HG03064 (cell line): Measurements from ENCODE around the gene C2.
"Not testable (repeated sequence)": the region's sequence is repeated elsewhere in the genome, so short reads cannot be mapped to it uniquely, and the experiment has no call there.

Source experiments
- ATAC-seq: cut with Tn5 transposase; IDR thresholded peaks from one replicate; pipeline ENCODE4 v1.9.1; 2021; ENCODE audit warnings: low read depth; ENCODE audit not compliant: unreplicated experiment

Gene C2

GRCh38 chr6:31972709-31973350, 45.3 kb downstream of the C2 start:
- ATAC-seq, result no peak

- not testable (repeated sequence) for ATAC-seq
Observed at GRCh38 chr6:31976065-31976464, 48.5 kb downstream of the C2 start.

- no peak for ATAC-seq
Observed at GRCh38 chr6:31977816-31978431, 50.4 kb downstream of the C2 start.

GRCh38 chr6:31978831-31979230, 51.3 kb downstream of the C2 start:
- no peak for ATAC-seq

- ATAC-seq, result no peak
Observed at GRCh38 chr6:31979238-31979898, 51.9 kb downstream of the C2 start.

- ATAC-seq, result not testable (repeated sequence)
Observed at GRCh38 chr6:31980195-31980876, 52.8 kb downstream of the C2 start.

GRCh38 chr6:31980998-31981397, 53.5 kb downstream of the C2 start:
- ATAC-seq, result not testable (repeated sequence)

- not testable (repeated sequence) for ATAC-seq
Observed at GRCh38 chr6:31981744-31982143, 54.2 kb downstream of the C2 start, which contains the start of gene C4A. Gene C4A, plus strand, starts transcription at chr6:31982057. Its CDS starts 51 bp downstream, at chr6:31982108.

- ATAC-seq, result not testable (repeated sequence)
Observed at GRCh38 chr6:31989363-31989762, 61.8 kb downstream of the C2 start.

- not testable (repeated sequence) for ATAC-seq
Observed at GRCh38 chr6:31994421-31994820, 66.9 kb downstream of the C2 start.
